Body of pancreas (tissue), 4 donors: Measurements from ENCODE around the gene CRIP1.

Source experiments
- CTCF ChIP-seq, 7 experiments: fragments of 450-650 bp in 4 of 7; fragments of 200-600 bp in 3 of 7; sonication (generic) in 3 of 7; IDR thresholded peaks; one replicate each; pipeline ENCODE4 v1.5.1; 2016 to 2019; ENCODE audit warnings: antibody characterized with exemption in 7 of 7
- POLR2A ChIP-seq, 3 donors: fragments of 450-650 bp; IDR thresholded peaks; one replicate each; pipeline ENCODE4 v1.6.1; 2016; ENCODE audit warnings: antibody characterized with exemption in 3 of 3, mild to moderate bottlenecking in 2 of 3

- TF ChIP-seq CTCF (IDR thresholded peaks at IDR 0.05) (peak in 6 of 7 experiments; percentile 15 to 48 (median 40)), POLR2A (IDR thresholded peaks at IDR 0.05) (no peak)
Observed at GRCh38 chr14:105485739-105486162, 935 bp upstream of the CRIP1 start.
